Fibroblast of pulmonary artery (primary cell): ENCODE results near the gene TCF4.

ENCODE experiments used
- DNase-seq: peaks from one replicate; pipeline ENCODE4 v3.0.0-alpha.2; 2010; ENCODE audit warnings: low read depth
- H3K4me3 ChIP-seq: replicated peaks from 2 replicates; pipeline ENCODE4 v1.5.1; 2011; ENCODE audit warnings: low read depth, mild to moderate bottlenecking, control low read depth, low read length, moderate library complexity
- CTCF ChIP-seq: IDR thresholded peaks from 2 replicates; pipeline ENCODE4 v1.5.1; 2011; ENCODE audit warnings: mild to moderate bottlenecking, control low read depth, low read length, inconsistent platforms; ENCODE audit errors: missing control alignments

The TCF4 gene

GRCh38 chr18:55534996-55535395 lies 53.0 kb downstream of the TCF4 start:
- DNase-seq, result no peak
- no peak for TF ChIP-seq CTCF
- no peak overlapping the region for H3K4me3 ChIP-seq

- DNase-seq, result no peak
- no peak overlapping the region for H3K4me3 ChIP-seq
- no peak for TF ChIP-seq CTCF
Observed at GRCh38 chr18:55534547-55534946, 53.4 kb downstream of the TCF4 start.

GRCh38 chr18:55530166-55530565 lies 57.8 kb downstream of the TCF4 start:
- TF ChIP-seq CTCF, result no peak
- no peak for DNase-seq
- H3K4me3 ChIP-seq, result no peak overlapping the region

- TF ChIP-seq CTCF, result no peak
- no peak for DNase-seq
- no peak overlapping the region for H3K4me3 ChIP-seq
Observed at GRCh38 chr18:55529581-55529980, 58.4 kb downstream of the TCF4 start.

GRCh38 chr18:55525845-55526244 lies 62.1 kb downstream of the TCF4 start:
- H3K4me3 ChIP-seq, result no peak overlapping the region
- no peak for TF ChIP-seq CTCF
- DNase-seq, result no peak

- no peak overlapping the region for H3K4me3 ChIP-seq
- no peak for DNase-seq
- TF ChIP-seq CTCF, result no peak
Observed at GRCh38 chr18:55524353-55525073, 63.5 kb downstream of the TCF4 start.

- peak; percentile 63 for DNase-seq
- no peak for TF ChIP-seq CTCF
- no peak overlapping the region for H3K4me3 ChIP-seq
Observed at GRCh38 chr18:55523001-55523400, 65.0 kb downstream of the TCF4 start.
